Uterus (tissue), 4 donors: ENCODE measurements around the gene TPRG1. TPM values are rescaled to one million over a fixed set of nuclear protein-coding genes. Genes with fewer than 3 reads are reported as not detected.

ENCODE experiments used
- DNase-seq, 2 donors: peaks; one replicate each; pipeline ENCODE4 v3.0.0-alpha.2; 2019 to 2020
- H3K27ac ChIP-seq, 2 donors: fragments of 200-600 bp; sonication (generic); 1 replicate in 1 of 2; 2 replicates in 1 of 2; pipeline ENCODE4 v1.5.1; 2016 to 2018
- H3K27me3 ChIP-seq, 2 donors: fragments of 200-600 bp; sonication (generic); one replicate each; pipeline ENCODE4 v1.5.1; 2018 to 2019; ENCODE audit warnings: control low read depth in 1 of 2
- H3K36me3 ChIP-seq, 2 donors: fragments of 200-600 bp; sonication (generic); one replicate each; pipeline ENCODE4 v1.5.1; 2019; ENCODE audit warnings: control low read depth in 1 of 2
- H3K4me1 ChIP-seq, 2 donors: fragments of 200-600 bp; sonication (generic); one replicate each; pipeline ENCODE4 v1.5.1; 2018 to 2019; ENCODE audit warnings: control low read depth in 1 of 2
- H3K4me3 ChIP-seq, 2 donors: fragments of 200-600 bp; sonication (generic); 1 replicate in 1 of 2; 2 replicates in 1 of 2; pipeline ENCODE4 v1.5.1; 2018 to 2019; ENCODE audit warnings: mild to moderate bottlenecking in 1 of 2
- H3K9me3 ChIP-seq, 2 donors: fragments of 200-600 bp; sonication (generic); one replicate each; pipeline ENCODE4 v1.5.1; 2019; ENCODE audit warnings: control low read depth in 1 of 2
- CTCF ChIP-seq, 4 experiments: fragments of 200-600 bp in 2 of 4; fragments of 450-650 bp in 2 of 4; sonication (generic) in 2 of 4; IDR thresholded peaks; one replicate each; pipeline ENCODE4 v1.5.1; 2016 to 2019; ENCODE audit warnings: antibody characterized with exemption in 4 of 4, mild to moderate bottlenecking in 2 of 4, moderate library complexity in 1 of 4
- POLR2A ChIP-seq, 2 donors: fragments of 450-650 bp; IDR thresholded peaks; one replicate each; pipeline ENCODE4 v1.6.1; 2016; ENCODE audit warnings: antibody characterized with exemption in 2 of 2, mild to moderate bottlenecking in 1 of 2, moderate library complexity in 1 of 2
- intact Hi-C: fragments of 100-400 bp; cut with DNase I; formaldehyde crosslinking; loops from one replicate; pipeline ENCODE4 v1.15.1; 2023; ENCODE audit warnings: low total_unique reads
- total RNA-seq, 4 donors: library from RNA; depleted of rRNA in 3 of 4; stranded (reverse); fragments of >200 nt in 3 of 4; gene quantifications; one replicate each; pipeline versions ENCODE4 v1.1.0 to v1.2.4, GENCODE V29; 2014 to 2023
- donor health status: DM: yes; HTN: yes; CAD: no.

The TPRG1 gene
- total RNA-seq, 4 donors from 2014 or later, result 7.7 to 29.4 (median 8.3) TPM

- no peak overlapping the region for H3K27ac ChIP-seq
- intact Hi-C loops, result no loop called here
- DNase-seq, result no peak
These were observed 114.4 kb downstream of the TPRG1 start for GRCh38 chr3:189286188-189286587.

GRCh38 chr3:189286916-189287315, 115.1 kb downstream of the TPRG1 start:
- intact Hi-C loops, result no loop called here
- Histone ChIP-seq H3K27ac (no peak overlapping the region), H3K4me3 (no peak overlapping the region), H3K9me3 (no peaks in the 10 kb centered on the region), H3K4me1 (no peaks in the 10 kb centered on the region), H3K36me3 (no peaks in the 10 kb centered on the region), H3K27me3 (no peaks in the 10 kb centered on the region)
- TF ChIP-seq POLR2A (IDR thresholded peaks at IDR 0.05) (no peak), CTCF (IDR thresholded peaks at IDR 0.05) (no peak)
- no peak for DNase-seq

More at GRCh38 chr3:189286188-189286587, 114.4 kb downstream of the TPRG1 start:
- Histone ChIP-seq H3K36me3 (no peaks in the 10 kb centered on the region), H3K27me3 (no peaks in the 10 kb centered on the region), H3K4me1 (no peaks in the 10 kb centered on the region), H3K9me3 (no peaks in the 10 kb centered on the region), H3K4me3 (no peak overlapping the region)
- TF ChIP-seq POLR2A (IDR thresholded peaks at IDR 0.05) (no peak), CTCF (IDR thresholded peaks at IDR 0.05) (no peak)

- Histone ChIP-seq H3K9me3 (no peaks in the 10 kb centered on the region), H3K27me3 (no peaks in the 10 kb centered on the region), H3K4me3 (no peak overlapping the region), H3K27ac (no peak overlapping the region), H3K36me3 (no peaks in the 10 kb centered on the region), H3K4me1 (no peaks in the 10 kb centered on the region)
- TF ChIP-seq POLR2A (IDR thresholded peaks at IDR 0.05) (no peak), CTCF (IDR thresholded peaks at IDR 0.05) (no peak)
- no peak for DNase-seq
- intact Hi-C loops, result no loop called here
These were observed 116.8 kb downstream of the TPRG1 start for GRCh38 chr3:189288348-189289235.

- H3K4me3 ChIP-seq, result no peak overlapping the region
- DNase-seq, result no peak
- H3K4me1 ChIP-seq, result no peaks in the 10 kb centered on the region
- no peaks in the 10 kb centered on the region for H3K27me3 ChIP-seq
- H3K9me3 ChIP-seq, result no peaks in the 10 kb centered on the region
- no peak for TF ChIP-seq POLR2A (IDR thresholded peaks at IDR 0.05)
- TF ChIP-seq CTCF (IDR thresholded peaks at IDR 0.05), result no peak
- intact Hi-C loops, result no loop called here
- H3K27ac ChIP-seq, result no peak overlapping the region
- H3K36me3 ChIP-seq, result no peaks in the 10 kb centered on the region
These were observed 117.5 kb downstream of the TPRG1 start for GRCh38 chr3:189289251-189289650.

- H3K27ac ChIP-seq, result no peak overlapping the region
- intact Hi-C loops, result no loop called here
- DNase-seq, result no peak
- H3K4me1 ChIP-seq, result no peaks in the 10 kb centered on the region
- no peaks in the 10 kb centered on the region for H3K36me3 ChIP-seq
- H3K4me3 ChIP-seq, result no peak overlapping the region
- TF ChIP-seq POLR2A (IDR thresholded peaks at IDR 0.05), result no peak
- no peak for TF ChIP-seq CTCF (IDR thresholded peaks at IDR 0.05)
- H3K27me3 ChIP-seq, result no peaks in the 10 kb centered on the region
- H3K9me3 ChIP-seq, result no peaks in the 10 kb centered on the region
These were observed 121.1 kb downstream of the TPRG1 start for GRCh38 chr3:189292667-189293484.
